Inferior parietal cortex (tissue), 1 donor: ENCODE results near the gene ANKIB1.
"Not testable (repeated sequence)": the region's sequence is repeated elsewhere in the genome, so short reads cannot be mapped to it uniquely, and the experiment has no call there.

Experiments used
- DNase-seq: peaks from one replicate; pipeline ENCODE4 v3.0.0-alpha.2; 2016; ENCODE audit errors: extremely low spot score

The ANKIB1 gene

GRCh38 chr7:92332782-92333181 is 87.0 kb downstream of the ANKIB1 start:
- no peak for DNase-seq

GRCh38 chr7:92333866-92334265 is 88.1 kb downstream of the ANKIB1 start:
- no peak for DNase-seq

- no peak for DNase-seq
Observed at GRCh38 chr7:92335574-92335973, 89.8 kb downstream of the ANKIB1 start.

GRCh38 chr7:92336662-92337340 is 91.0 kb downstream of the ANKIB1 start:
- DNase-seq: no peak

GRCh38 chr7:92340016-92340415 is 94.2 kb downstream of the ANKIB1 start:
- no peak for DNase-seq

- no peak for DNase-seq
Observed at GRCh38 chr7:92343714-92344113, 97.9 kb downstream of the ANKIB1 start.

GRCh38 chr7:92352009-92352408 is 106.2 kb downstream of the ANKIB1 start:
- no peak for DNase-seq

- DNase-seq: no peak
Observed at GRCh38 chr7:92354214-92354613, 108.4 kb downstream of the ANKIB1 start.

GRCh38 chr7:92356406-92356805 is 110.6 kb downstream of the ANKIB1 start:
- no peak for DNase-seq

GRCh38 chr7:92357260-92357659 is 111.5 kb downstream of the ANKIB1 start:
- no peak for DNase-seq

GRCh38 chr7:92359179-92359578 is 113.4 kb downstream of the ANKIB1 start:
- not testable (repeated sequence) for DNase-seq

- DNase-seq: no peak
Observed at GRCh38 chr7:92359801-92360200, 114.0 kb downstream of the ANKIB1 start.

GRCh38 chr7:92360387-92360786 is 114.6 kb downstream of the ANKIB1 start:
- no peak for DNase-seq

- no peak for DNase-seq
Observed at GRCh38 chr7:92362131-92362530, 116.4 kb downstream of the ANKIB1 start.

GRCh38 chr7:92366730-92367129 is 121.0 kb downstream of the ANKIB1 start:
- no peak for DNase-seq

- peak; percentile 66 for DNase-seq
Observed at GRCh38 chr7:92368741-92369140, 123.0 kb downstream of the ANKIB1 start.

- DNase-seq: no peak
Observed at GRCh38 chr7:92375013-92375412, 129.2 kb downstream of the ANKIB1 start.

- DNase-seq: no peak
Observed at GRCh38 chr7:92391071-92391470, 145.3 kb downstream of the ANKIB1 start.

- no peak for DNase-seq
Observed at GRCh38 chr7:92397542-92397941, 151.8 kb downstream of the ANKIB1 start.

- no peak for DNase-seq
Observed at GRCh38 chr7:92400013-92400412, 154.2 kb downstream of the ANKIB1 start.

GRCh38 chr7:92402920-92403759 is 157.4 kb downstream of the ANKIB1 start:
- no peak for DNase-seq

GRCh38 chr7:92403760-92404074 is 157.9 kb downstream of the ANKIB1 start:
- DNase-seq: no peak

- no peak for DNase-seq
Observed at GRCh38 chr7:92404170-92404614, 158.4 kb downstream of the ANKIB1 start.
